Uterus (tissue), 2 donors: ENCODE measurements around the gene ID3.

Experiments used
- POLR2A ChIP-seq, 2 donors: fragments of 450-650 bp; IDR thresholded peaks; one replicate each; pipeline ENCODE4 v1.6.1; 2016; ENCODE audit warnings: antibody characterized with exemption in 2 of 2, mild to moderate bottlenecking in 1 of 2, moderate library complexity in 1 of 2
- TF ChIP-seq, protein P1 (sequence below), 4 experiments: fragments of 200-600 bp in 2 of 4; fragments of 450-650 bp in 2 of 4; sonication (generic) in 2 of 4; IDR thresholded peaks; one replicate each; pipeline ENCODE4 v1.5.1; 2016 to 2019; ENCODE audit warnings: antibody characterized with exemption in 4 of 4, mild to moderate bottlenecking in 2 of 4, moderate library complexity in 1 of 4

DNA sequence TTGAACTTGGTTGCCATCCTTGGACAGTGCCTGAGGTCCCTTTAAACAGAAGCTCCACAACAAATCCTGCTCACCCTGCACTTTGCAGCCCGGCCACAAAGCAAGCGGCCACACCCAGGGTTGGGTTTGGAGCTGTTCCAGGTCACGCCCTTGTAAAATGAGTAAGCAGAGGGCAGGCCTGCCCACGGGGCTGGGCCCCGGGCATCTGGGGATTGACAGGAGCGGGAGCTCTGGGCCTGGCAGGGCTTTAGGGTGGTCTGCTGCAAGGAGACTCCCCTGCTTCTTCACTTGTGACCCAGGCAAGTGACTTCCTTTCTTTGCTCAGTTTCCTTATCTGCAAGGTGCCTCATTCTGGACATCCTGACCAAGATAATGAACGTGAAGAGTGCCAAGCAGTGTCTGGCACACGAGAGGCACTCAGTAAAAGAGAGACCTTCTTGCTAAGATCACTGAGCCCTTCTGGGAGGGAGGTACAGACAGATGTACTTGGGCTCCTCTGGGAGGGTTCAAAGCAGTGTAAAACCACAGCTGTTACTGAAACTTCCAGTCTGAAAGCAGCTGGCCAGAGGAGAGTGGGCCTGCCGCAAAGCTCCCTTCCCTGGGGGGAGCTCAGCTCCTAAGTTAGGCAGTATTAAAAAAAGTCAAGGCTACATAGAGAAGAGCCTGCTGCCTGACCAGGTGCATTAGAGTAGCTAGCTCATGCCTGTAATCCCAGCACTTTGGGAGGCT lies 30.9 kb downstream of the ID3 start:
- TF ChIP-seq, protein P1, sequence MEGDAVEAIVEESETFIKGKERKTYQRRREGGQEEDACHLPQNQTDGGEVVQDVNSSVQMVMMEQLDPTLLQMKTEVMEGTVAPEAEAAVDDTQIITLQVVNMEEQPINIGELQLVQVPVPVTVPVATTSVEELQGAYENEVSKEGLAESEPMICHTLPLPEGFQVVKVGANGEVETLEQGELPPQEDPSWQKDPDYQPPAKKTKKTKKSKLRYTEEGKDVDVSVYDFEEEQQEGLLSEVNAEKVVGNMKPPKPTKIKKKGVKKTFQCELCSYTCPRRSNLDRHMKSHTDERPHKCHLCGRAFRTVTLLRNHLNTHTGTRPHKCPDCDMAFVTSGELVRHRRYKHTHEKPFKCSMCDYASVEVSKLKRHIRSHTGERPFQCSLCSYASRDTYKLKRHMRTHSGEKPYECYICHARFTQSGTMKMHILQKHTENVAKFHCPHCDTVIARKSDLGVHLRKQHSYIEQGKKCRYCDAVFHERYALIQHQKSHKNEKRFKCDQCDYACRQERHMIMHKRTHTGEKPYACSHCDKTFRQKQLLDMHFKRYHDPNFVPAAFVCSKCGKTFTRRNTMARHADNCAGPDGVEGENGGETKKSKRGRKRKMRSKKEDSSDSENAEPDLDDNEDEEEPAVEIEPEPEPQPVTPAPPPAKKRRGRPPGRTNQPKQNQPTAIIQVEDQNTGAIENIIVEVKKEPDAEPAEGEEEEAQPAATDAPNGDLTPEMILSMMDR (IDR thresholded peaks at IDR 0.05), result no peak
- no peak for TF ChIP-seq POLR2A (IDR thresholded peaks at IDR 0.05)
